HepG2 (cell line): ENCODE data around the gene PLIN4. TPM values are rescaled to one million over a fixed set of nuclear protein-coding genes. Genes with fewer than 3 reads are reported as not detected.

Experiments
- ATAC-seq: fragments of 200-7000 bp; cut with Tn5 transposase; 3 replicates; pipeline ENCODE4 v1.9.1; 2020; ENCODE audit warnings: mild to moderate bottlenecking, moderate library complexity
- BruUV-seq: library from RNA; stranded (reverse); fragments of 400-500 nt; replicated peaks from 2 replicates; lab custom pipeline; 2021; lab: Mats Ljungman, UMichigan
- CTCF ChIA-PET: fragments of 300-600 bp; formaldehyde crosslinking; extraction: SDS; loops from one replicate; lab custom pipeline; 2021; ENCODE audit warnings: low total read pairs, inconsistent platforms, low intra/inter-chr PET ratio; lab: Yijun Ruan, JAX
- POLR2A ChIA-PET: fragments of 350-600 bp; sonication (Branson Sonifier 250); formaldehyde crosslinking; loops from one replicate; lab custom pipeline; 2020; ENCODE audit warnings: antibody characterized with exemption, inconsistent platforms; lab: Yijun Ruan, JAX
- DNase-seq: peaks from one replicate; pipeline ENCODE4 v3.0.0-alpha.2; 2015; ENCODE audit warnings: low spot score
- FAIRE-seq: peaks from 3 replicates; lab custom pipeline; 2011; peaks lifted over from hg19 to GRCh38; lab: Jason Lieb, UNC
- H2AFZ ChIP-seq: one replicate; pipeline ENCODE4 v1.6.1; 2011; ENCODE audit warnings: low read length, inconsistent platforms
- H3K27ac ChIP-seq: fragments of 300-600 bp; 3 replicates; pipeline ENCODE4 v1.8.0; 2011; ENCODE audit warnings: mixed run types, mild to moderate bottlenecking, mixed read lengths, low read length, inconsistent platforms; ENCODE audit not compliant: insufficient read depth; ENCODE audit errors: extremely low read length
- H3K27me3 ChIP-seq, 2 experiments: fragments of 200-600 bp in 1 of 2; 2 replicates in 1 of 2; 3 replicates in 1 of 2; pipeline versions ENCODE4 v1.6.0 to v1.8.0; 2011; ENCODE audit warnings: low read length in 2 of 2, mild to moderate bottlenecking in 2 of 2, moderate library complexity in 2 of 2, inconsistent platforms in 1 of 2; ENCODE audit not compliant: insufficient read depth in 2 of 2, control insufficient read depth in 1 of 2
- H3K36me3 ChIP-seq, 2 experiments: fragments of 200-600 bp in 1 of 2; replicated peaks in 1 of 2; 2 replicates in 1 of 2; 3 replicates in 1 of 2; pipeline versions ENCODE4 v1.5.1 to v1.8.0; 2011; ENCODE audit warnings: low read length in 2 of 2, inconsistent platforms in 1 of 2; ENCODE audit not compliant: insufficient read depth in 2 of 2, control insufficient read depth in 1 of 2
- H3K4me1 ChIP-seq: 2 replicates; pipeline ENCODE4 v1.5.1; 2012; ENCODE audit warnings: low read length, inconsistent platforms; ENCODE audit not compliant: insufficient read depth
- H3K4me2 ChIP-seq: 2 replicates; pipeline ENCODE4 v1.6.0; 2011; ENCODE audit warnings: low read depth, low read length, inconsistent platforms
- H3K4me3 ChIP-seq, 3 experiments: fragments of 200-600 bp in 1 of 3; sonication (generic), shearing (Covaris generic) in 1 of 3; replicated peaks in 1 of 3; 2 replicates each; pipeline ENCODE4 v1.5.1; 2011 to 2016; ENCODE audit warnings: low read length in 3 of 3, inconsistent platforms in 2 of 3, low read depth in 2 of 3, mild to moderate bottlenecking in 2 of 3, control low read depth in 1 of 3, mixed read lengths in 1 of 3; ENCODE audit not compliant: insufficient read depth in 1 of 3
- H3K79me2 ChIP-seq: one replicate; pipeline ENCODE4 v1.6.1; 2011; ENCODE audit warnings: low read length, inconsistent platforms; ENCODE audit not compliant: insufficient read depth
- H3K9ac ChIP-seq: 2 replicates; pipeline ENCODE4 v1.6.0; 2011; ENCODE audit warnings: mild to moderate bottlenecking, low read depth, low read length, inconsistent platforms; ENCODE audit not compliant: insufficient read depth
- H3K9me3 ChIP-seq: 2 replicates; pipeline ENCODE4 v1.5.1; 2012; ENCODE audit warnings: mild to moderate bottlenecking, low read length
- H4K20me1 ChIP-seq: 2 replicates; pipeline ENCODE4 v1.6.0; 2011; ENCODE audit warnings: inconsistent platforms, mild to moderate bottlenecking, low read length, moderate library complexity; ENCODE audit not compliant: insufficient read depth
- ARID4A ChIP-seq: sonication (generic); formaldehyde crosslinking; IDR thresholded peaks from 2 replicates; pipeline ENCODE4 v1.5.0; 2020; ENCODE audit warnings: mild to moderate bottlenecking, missing genetic modification reagents, borderline replicate concordance
- BCL6 ChIP-seq: IDR thresholded peaks from 2 replicates; pipeline ENCODE4 v1.6.1; 2016; ENCODE audit warnings: missing genetic modification reagents, missing compliant biosample characterization
- DBP ChIP-seq: sonication (generic); formaldehyde crosslinking; IDR thresholded peaks from 2 replicates; pipeline ENCODE4 v1.4.0; 2020; ENCODE audit warnings: missing genetic modification reagents; ENCODE audit errors: not compliant biosample characterization
- DDIT3 ChIP-seq: sonication (generic); formaldehyde crosslinking; IDR thresholded peaks from 2 replicates; pipeline ENCODE4 v1.4.0; 2020; ENCODE audit warnings: mild to moderate bottlenecking, missing genetic modification reagents
- JDP2 ChIP-seq: sonication (generic); formaldehyde crosslinking; IDR thresholded peaks from 2 replicates; pipeline ENCODE4 v1.8.1; 2022; ENCODE audit warnings: missing genetic modification reagents, borderline replicate concordance
- MAZ ChIP-seq, 2 experiments: sonication (generic) in 1 of 2; formaldehyde crosslinking in 1 of 2; IDR thresholded peaks; 2 replicates each; pipeline versions ENCODE4 v1.5.0 to v1.6.1; 2012 to 2020; ENCODE audit warnings: low read depth in 2 of 2, mild to moderate bottlenecking in 2 of 2, borderline replicate concordance in 1 of 2, improper control_type of control experiment in 1 of 2, low read length in 1 of 2, missing genetic modification reagents in 1 of 2, moderate library complexity in 1 of 2
- ZFP36L1 ChIP-seq: sonication (generic); formaldehyde crosslinking; IDR thresholded peaks from 2 replicates; pipeline ENCODE4 v1.8.0; 2022; ENCODE audit warnings: mild to moderate bottlenecking, missing genetic modification reagents, moderate library complexity
- ZNF136 ChIP-seq: sonication (generic); formaldehyde crosslinking; IDR thresholded peaks from 2 replicates; pipeline ENCODE4 v1.8.1; 2022; ENCODE audit warnings: low read depth, mild to moderate bottlenecking, moderate library complexity, missing genetic modification reagents
- ZNF160 ChIP-seq: sonication (generic); formaldehyde crosslinking; IDR thresholded peaks from 2 replicates; pipeline ENCODE4 v1.8.0; 2022; ENCODE audit warnings: mild to moderate bottlenecking, inconsistent platforms, missing genetic modification reagents
- ZNF335 ChIP-seq: sonication (generic); formaldehyde crosslinking; IDR thresholded peaks from 2 replicates; pipeline ENCODE4 v1.4.0; 2020; ENCODE audit warnings: missing genetic modification reagents
- ZNF512 ChIP-seq: sonication (generic); formaldehyde crosslinking; IDR thresholded peaks from 2 replicates; pipeline ENCODE4 v1.4.0; 2020; ENCODE audit warnings: mild to moderate bottlenecking, missing genetic modification reagents
- ZNF691 ChIP-seq: sonication (generic); formaldehyde crosslinking; IDR thresholded peaks from 2 replicates; pipeline ENCODE4 v1.4.0; 2020; ENCODE audit warnings: missing genetic modification reagents, low read depth, mild to moderate bottlenecking, borderline replicate concordance
- ZSCAN22 ChIP-seq: sonication (generic); formaldehyde crosslinking; IDR thresholded peaks from 2 replicates; pipeline ENCODE4 v1.4.0; 2020; ENCODE audit warnings: mild to moderate bottlenecking, missing genetic modification reagents
- WGBS: methylation state at CpG from one replicate; pipeline ENCODE4 v1.1.6; 2017; ENCODE audit warnings: low lambda C conversion rate; 5-methylcytosine and 5-hydroxymethylcytosine counted together
- in situ Hi-C: cut with HindIII; loops from 2 replicates; pipeline ENCODE4 v1.10.0; 2017; ENCODE audit warnings: low pct_unique_long_range_greater_than_20kb; ENCODE audit not compliant: extremely low pct_ligation_motif_present
- intact Hi-C: fragments of 100-400 bp; cut with micrococcal nuclease; formaldehyde crosslinking; loops from one replicate; pipeline ENCODE4 v1.10.0; 2022; ENCODE audit not compliant: unreplicated experiment
- polyA plus RNA-seq, 8 experiments: library from polyadenylated mRNA; depleted of rRNA in 3 of 8; stranded (reverse) in 7 of 8; unstranded in 1 of 8; fragments of >200 nt; fragmentation: Illumina TruSeq in 4 of 8; extraction: Trizol in 4 of 8; gene quantifications; 2 replicates each; pipeline versions ENCODE4 v1.2.1 to v1.2.3, GENCODE V29; 2011 to 2016; ENCODE audit warnings: low read depth in 4 of 8, missing spikeins in 1 of 8, mixed read lengths in 1 of 8; ENCODE audit not compliant: insufficient read depth in 1 of 8
- total RNA-seq, 5 experiments: library from RNA; depleted of rRNA; stranded (reverse); fragments of >200 nt; fragmentation: Illumina TruSeq; extraction: Trizol; gene quantifications; 2 replicates each; pipeline ENCODE4 v1.2.3, GENCODE V29; 2016; ENCODE audit warnings: low read depth in 1 of 5

PLIN4 gene
- total and polyA plus RNA-seq, 2 of the 13 experiments (the other 11 are each of a cell fraction or from before 2014, with no cell fraction given): 1.1 to 1.3 TPM

GRCh38 chr19:4533334-4533733, 15.0 kb upstream of the PLIN4 start (continued):
- TF ChIP-seq ZNF335 (CRISPR knock-in tag): no peak

DNA sequence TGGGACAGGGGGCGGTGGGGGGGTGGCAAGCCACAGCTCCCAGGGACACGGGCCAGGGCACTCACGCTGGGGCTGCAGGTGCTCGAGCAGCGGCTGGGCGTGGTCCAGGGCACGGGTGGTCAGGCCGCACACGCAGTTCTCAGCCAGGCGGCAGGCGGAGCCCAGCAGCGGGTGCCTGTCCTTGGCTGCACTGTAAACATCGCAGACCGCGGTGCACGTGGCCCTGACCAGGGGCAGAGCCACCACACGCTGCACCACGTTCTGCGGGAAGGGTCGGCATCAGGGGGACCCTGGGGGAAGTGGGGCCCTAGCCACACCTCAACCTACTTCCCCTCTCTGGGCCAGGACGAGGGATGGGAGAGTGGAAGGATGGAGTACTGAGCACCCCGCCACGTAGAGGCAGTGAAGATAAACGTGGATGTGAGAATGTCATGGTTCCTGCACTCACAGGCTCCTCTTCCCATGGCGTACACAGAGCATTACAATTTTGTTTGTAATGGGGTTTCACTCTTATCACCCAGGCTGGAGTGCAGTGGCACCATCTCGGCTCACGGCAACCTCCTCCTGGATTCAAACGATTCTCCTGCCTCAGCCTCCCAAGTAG, 13.4 kb upstream of the PLIN4 start:
- no peak for FAIRE-seq
- in situ Hi-C loops (no loop called here), intact Hi-C loops (no loop called here)
- ChIA-PET CTCF (no interaction called here), POLR2A (interaction anchor here (2.0 kb wide), 1 partner anchor 8 kb away, joined by 4 read pairs; the partner anchor contains the start of gene LRG1)
- 8% methylated on average over 12 of the region's 28 CpGs for WGBS
- no peaks in the 10 kb centered on the region for H3K36me3 ChIP-seq
- H3K9me3 ChIP-seq: no peaks in the 10 kb centered on the region
- H3K9ac ChIP-seq: no peak overlapping the region
- H4K20me1 ChIP-seq: peaks cover 6% of the 10 kb centered on the region; the same call in 1 of the 2 replicates
- peak overlapping the region; percentile 51 for H3K4me2 ChIP-seq
- peaks cover 56% of the 10 kb centered on the region for H3K4me1 ChIP-seq
- DNase-seq: no peak
- H3K79me2 ChIP-seq: no peaks in the 10 kb centered on the region
- H3K27me3 ChIP-seq: no peaks in the 10 kb centered on the region; a peak in 1 of 5 replicates
- BruUV-seq: no TSS peak
- ATAC-seq: peak; percentile 75
- peak overlapping the region in 1 of 3 experiments; percentile 32; a peak in 1 of 6 replicates for H3K4me3 ChIP-seq
- H2AFZ ChIP-seq: no peak overlapping the region
- H3K27ac ChIP-seq: no peak overlapping the region
- TF ChIP-seq JDP2 (no peak; the same call in 1 of the 2 replicates), ZNF691 (CRISPR knock-in tag) (peak; percentile 65; the same call in 1 of the 2 replicates), ZNF136 (CRISPR knock-in tag) (no peak), ZNF160 (CRISPR knock-in tag) (peak; percentile 37; the same call in 1 of the 2 replicates), ZFP36L1 (CRISPR knock-in tag) (no peak), DDIT3 (no peak), ZNF512 (CRISPR knock-in tag) (no peak), ZSCAN22 (CRISPR knock-in tag) (no peak), DBP (no peak), MAZ (IDR thresholded peaks at IDR 0.05; ENCODE audit: borderline replicate concordance, low read depth, low read length) (no peak), MAZ (CRISPR knock-in tag; IDR thresholded peaks at IDR 0.05; ENCODE audit: low read depth) (peak; percentile 67; the same call in 1 of the 2 replicates), BCL6 (CRISPR knock-in tag) (peak; percentile 69), ARID4A (peak; percentile 82; the same call in 1 of the 2 replicates)
